Activated CD4-positive, alpha-beta T cell treated with anti-CD3 and anti-CD28 coated beads for 1 hour (primary cell): ENCODE results near the gene FBN1.

ENCODE experiments used
- DNase-seq: peaks from one replicate; pipeline ENCODE4 v3.0.0-alpha.2; 2020

FBN1 gene

DNA sequence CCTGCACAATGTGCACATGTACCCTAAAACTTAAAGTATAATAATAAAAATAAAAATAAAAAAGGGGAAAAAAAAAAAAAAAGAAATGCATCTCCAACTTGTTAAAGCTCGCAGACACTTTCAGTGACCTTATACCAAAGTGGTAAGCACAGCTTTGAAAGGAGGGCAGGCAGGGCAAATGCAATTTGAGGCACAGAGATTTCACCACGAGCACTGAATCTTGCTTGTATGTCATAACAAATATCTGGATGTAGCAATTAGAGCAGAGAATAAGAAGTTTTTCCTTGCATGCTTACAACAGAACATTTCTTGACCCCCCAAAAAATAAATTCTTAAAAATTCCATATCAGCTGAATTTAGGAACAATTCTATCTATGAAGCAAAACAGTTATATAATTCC lies 66.5 kb downstream of the FBN1 start:
- no peak for DNase-seq

DNA sequence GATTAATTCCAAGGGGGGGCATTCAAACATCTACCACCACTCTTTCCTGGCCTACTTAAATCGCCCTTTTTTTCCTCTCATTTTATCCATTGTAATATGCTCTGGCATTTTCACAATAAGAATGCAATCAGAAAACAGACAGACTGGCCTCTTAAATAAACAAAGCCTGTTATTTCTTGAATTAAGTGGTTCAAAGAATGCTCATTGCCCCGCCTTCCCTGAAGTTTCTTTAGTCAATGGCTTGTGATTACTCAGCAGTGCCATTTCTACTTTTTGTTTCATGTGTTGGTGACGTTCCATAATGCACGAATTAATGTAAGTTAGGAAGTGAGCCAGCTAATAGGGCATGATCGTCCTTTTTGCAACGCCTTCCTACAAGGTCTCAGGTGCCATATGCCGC lies 68.0 kb downstream of the FBN1 start:
- no peak for DNase-seq

DNA sequence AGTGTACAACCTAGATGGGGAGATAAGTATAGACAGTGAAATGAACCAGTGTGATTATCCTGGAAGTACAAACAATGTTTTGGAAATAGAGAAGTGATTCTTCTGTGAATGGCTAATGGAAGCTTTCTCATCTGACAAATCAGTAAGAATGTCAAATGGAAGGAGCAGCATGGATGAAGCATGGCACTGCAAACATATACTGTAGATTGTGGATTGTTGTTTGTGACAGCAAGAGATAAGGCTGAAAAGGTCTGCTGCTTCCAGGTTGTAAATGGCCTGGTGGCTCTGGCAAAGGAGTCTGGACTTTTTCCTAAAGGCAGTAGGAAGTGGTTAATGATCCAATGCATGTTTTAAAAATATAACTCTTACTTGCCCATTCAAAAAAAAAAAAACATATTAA lies 71.3 kb downstream of the FBN1 start:
- DNase-seq, result no peak

DNA sequence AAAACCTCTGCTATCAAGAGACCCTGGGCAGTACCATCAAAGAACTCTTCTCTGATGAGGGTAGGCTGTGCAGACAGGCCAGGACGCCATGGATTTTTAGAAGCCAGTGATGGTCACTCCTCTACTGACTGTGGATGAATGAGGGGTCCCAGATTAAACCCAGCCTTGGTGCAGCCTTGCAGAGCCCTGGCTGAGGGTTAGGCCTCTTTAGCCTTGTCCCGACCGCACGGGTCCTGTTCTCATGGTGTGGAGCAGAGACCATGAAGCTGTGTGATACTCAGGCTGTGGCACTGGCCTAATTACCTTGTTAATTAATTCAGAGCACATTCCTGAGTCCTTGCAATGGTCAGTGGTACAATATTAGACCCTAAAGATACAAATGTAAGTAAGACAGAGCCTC lies 71.7 kb downstream of the FBN1 start:
- no peak for DNase-seq

DNA sequence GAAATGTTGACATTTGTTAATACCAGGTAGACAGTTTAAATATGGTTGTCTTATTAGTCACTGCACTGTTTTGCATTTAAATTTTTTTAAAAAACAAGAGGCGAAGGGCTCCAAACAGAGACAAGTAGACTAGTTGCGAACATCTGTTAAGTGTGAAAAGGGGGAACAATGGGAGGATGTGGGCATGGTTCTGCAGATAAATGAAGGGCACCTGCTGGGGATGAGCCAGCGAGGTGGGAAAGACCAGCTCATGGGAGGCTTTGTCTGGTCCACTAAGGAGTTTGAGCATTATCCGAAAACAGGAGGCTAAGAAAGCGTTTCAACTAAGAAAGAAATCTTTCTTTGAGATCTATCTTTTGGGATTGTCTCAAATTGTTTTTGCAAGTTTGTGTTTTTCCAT lies 72.7 kb downstream of the FBN1 start:
- no peak for DNase-seq

DNA sequence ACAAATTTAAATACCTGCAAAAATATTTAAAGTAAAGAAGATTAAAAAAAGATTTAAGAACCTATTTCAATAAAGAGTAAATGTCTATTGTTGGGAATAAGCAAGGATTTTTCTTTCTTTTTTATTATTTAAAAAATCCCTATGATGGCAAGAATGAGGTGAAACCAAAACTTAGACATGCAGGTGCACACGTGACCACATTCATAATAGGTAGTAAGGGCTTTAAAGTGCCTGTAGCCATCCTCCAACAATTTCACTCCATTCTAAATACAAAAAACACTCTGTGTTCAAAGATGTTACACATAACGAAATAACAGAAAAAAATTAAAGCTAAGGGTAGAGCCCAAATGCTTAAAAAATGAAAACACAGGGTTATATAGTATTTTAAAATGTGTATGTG lies 74.0 kb downstream of the FBN1 start:
- DNase-seq, result no peak

DNA sequence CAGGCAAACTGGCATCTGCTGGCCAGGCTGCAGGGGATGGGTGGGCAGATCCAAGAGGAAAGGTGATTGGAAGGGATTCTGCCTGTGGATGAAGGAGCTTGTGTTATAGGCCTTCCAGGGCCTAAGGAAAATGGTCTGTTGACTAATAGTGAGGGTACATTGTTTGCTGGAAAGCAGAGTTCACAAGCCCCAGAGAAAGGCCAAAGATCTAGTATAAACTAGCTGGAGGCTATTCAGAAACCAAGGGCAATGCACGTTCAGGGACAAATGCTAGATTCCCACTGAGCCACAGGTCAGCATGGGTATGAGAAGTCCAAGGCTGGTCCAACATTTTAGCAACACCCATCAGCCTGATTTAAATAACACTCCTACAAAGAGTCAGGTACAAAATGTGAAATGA lies 74.7 kb downstream of the FBN1 start:
- no peak for DNase-seq

DNA sequence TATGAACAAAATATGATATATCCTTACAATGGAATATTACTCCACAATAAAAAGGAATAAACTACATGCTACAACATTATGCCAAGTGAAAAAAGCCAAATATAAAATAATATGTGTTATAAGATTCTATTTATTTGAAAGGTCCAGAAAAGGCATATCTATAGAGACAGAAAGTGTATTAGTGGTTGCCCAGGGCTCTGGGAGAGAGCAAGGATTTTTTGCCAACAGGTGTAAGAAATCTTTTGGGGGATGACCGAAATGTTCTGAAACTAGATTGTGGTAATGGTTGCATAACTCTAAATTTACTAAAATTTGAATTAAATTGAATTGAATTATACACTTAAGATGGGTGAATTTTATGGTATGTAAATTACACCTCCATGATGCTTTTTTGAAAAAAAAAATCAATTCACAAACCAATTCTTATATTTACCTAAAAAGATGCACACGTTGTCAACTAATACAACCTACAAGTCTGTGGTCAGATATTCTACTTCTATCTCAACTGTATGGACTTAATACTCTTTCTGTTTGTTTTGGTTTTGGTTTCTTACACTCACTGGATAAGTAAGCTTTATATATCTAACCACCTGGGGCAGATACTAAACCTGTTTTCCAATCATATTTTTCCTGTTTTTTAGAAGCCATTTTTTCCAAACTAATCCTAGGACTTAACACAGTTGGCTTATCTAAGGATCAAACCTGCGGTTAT lies 75.8 kb downstream of the FBN1 start:
- no peak for DNase-seq

DNA sequence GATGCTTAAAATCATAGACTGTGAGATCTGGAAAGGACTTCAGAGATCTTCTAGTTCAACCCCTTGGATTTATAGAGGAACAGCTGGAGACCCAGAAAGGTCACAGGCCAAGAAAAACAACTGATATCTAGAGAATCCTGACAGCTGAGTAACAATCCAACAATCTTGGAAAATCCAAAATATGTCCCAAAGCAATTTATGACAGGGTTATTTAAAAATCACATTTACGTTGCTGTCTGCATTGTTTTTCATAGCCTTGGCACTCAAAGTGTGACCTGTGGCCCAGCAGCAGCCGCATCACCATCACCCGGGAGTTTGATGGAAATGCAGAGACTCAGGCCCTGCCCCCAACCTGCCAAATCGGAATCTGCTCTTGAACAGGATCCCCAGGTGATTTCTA lies 78.8 kb downstream of the FBN1 start:
- no peak for DNase-seq

DNA sequence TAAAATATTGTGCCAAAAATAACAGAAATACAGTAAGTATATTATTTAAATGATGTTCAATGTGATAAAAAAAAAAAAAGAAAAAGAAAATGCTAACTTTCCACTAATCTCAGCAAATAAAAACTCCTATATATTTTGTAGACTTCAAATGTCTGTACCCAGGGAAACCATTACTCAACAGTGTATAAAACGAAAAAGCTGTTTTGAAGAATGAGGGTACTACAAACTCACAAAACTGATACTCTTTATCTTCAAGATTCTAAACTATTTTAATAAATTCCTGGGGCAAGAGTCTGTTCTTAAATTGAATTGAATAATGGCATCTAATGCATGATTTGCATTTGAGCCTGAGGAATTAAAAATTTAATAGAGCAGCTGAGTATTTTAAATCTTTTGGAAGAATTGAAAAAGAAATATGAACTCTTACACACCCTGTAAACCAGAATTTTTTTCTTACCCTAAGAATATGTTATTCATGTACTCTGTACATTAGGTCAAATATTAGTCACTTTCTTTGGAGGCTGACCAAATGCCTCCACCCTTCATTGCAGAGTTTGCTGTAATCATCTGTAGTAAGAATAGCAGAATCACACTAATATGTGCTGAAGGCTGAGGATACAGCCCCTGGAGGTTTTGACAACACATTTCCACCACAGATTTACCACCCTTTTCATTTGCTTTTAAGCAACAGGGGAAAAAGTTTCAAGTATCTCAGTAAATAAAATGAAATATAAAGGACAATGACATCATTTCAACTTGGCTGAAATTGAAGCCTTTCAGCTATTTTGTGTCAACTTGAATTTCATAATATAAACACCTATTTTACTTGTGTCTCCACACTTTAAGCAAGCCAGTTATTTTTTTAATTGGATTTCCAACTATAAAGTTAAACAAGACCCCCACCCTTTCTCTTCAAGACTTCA lies 79.7 kb downstream of the FBN1 start:
- no peak for DNase-seq

DNA sequence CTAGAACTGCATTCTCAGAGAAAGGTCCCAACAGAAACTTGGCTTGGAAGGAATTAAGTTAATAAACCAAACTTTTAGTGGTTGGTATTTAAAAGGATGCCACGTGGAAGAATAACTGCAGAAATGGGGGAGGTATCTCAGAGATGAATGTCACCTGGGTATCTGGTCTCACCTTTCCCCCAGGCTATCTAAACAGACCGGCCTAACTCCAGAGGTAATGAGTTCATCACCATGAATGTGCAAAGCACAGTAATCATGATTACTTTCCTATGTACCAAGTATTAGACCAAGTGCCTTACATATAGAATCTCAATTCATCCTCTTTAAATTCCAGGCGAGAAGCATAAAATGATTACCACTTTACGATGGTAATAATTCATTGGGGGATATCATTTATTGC lies 80.8 kb downstream of the FBN1 start:
- no peak for DNase-seq

DNA sequence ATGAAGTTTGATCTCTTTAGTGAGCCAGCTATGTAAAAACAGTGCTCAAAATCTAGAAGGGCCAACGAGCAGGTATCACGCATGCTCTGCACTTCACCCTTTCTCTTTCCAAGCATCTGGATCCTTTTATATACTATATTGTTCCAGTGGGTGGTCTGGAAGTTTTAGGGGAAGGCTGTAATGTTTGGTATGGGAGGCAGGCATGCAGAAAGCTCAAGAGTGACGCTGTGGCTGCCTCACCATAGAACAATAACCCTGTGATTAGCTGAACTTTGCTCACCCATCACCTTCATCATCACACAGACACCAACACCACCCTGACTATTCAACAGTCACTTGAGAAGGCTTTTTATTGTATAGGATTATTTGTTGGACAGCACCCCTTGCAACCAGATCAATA lies 81.6 kb downstream of the FBN1 start:
- no peak for DNase-seq

DNA sequence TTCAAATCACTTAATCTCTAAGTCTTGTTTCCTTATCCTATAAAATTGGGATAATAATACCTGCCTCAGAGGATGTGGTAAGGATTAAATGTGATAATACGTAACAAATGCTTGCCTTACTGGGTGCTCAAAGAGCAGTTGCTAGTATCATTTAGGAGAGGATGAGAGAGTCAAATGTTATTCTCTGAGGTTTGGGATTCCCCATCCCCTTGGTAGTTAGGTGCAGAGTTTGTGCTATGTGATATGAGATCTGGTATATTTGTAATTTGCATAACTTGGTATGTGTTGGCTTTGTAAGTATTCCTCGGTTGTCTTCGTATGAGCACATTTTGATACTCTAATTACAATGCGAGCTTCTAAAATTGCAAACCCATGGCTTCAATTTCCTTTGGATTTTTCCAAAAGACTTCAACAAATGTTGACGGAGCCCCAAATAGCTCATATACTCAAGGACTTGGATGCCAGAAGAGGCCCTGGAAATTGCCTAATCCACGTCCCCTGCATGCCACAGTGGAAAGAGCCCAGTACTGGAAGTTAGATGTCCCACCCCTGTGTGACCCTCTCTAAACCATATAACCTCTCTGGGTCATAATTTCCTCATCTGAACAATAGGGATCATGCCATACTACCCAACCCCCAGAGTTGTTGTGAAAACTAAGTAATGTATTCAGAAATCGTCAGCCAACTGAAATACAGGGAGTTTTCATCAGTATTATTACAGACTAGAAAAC lies 85.0 kb downstream of the FBN1 start:
- no peak for DNase-seq

DNA sequence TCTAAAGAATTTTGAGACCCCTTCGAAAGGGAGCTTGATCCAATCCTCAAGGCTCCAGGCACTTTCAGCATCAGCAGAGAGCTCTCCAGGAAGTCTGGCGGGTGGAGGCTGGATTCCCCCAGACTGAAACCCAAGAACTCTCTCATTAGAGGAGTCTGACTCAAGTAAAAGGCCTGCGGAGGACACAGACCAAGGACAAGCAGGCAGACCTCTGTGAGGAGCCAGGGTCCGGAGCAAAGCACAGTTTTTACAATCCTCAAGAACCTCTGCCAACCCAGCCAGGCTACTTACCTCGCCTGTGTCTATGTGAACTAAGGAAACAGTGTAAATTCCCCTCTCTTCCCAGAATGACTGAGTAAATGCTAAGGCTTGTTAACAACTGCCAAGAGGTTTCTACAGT lies 86.2 kb downstream of the FBN1 start:
- DNase-seq, result no peak

DNA sequence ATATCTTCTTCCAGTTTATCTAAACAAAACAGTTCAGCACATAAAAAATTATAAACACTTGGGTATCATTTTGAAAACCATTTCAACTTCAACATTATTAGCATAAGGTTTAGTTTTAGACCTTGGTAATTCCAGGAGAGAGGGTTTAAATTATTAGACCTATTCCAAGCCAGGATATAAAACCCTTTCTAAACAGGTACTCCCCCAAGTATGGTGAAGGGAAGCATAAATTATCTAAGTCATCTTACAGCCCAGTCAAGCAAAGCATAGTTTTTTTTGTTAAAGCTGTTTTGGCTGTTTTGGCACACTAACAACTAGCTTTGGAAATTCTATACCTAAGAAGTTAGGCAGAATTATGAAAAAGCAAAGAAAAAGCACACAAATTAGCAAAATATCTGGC lies 87.3 kb downstream of the FBN1 start:
- no peak for DNase-seq

DNA sequence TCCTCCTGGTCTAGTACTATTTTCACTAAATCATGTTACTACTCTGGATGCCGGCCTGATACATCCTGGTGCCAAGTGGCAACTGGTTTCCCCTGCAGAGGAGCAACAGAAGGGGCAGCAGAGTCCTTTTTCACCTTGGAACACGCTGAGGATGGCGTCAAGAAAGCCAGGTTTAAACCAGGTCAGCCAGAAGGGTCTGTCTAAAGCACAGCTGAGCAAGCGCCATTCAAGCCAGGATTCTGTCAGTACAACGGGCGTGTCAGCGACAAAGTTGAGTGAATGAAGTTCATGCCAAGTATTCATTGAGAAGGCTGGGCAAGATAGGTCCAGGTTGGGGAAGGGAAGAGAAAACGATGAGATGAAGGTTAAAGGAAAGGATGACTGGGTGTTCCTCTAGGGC lies 88.2 kb downstream of the FBN1 start:
- no peak for DNase-seq

DNA sequence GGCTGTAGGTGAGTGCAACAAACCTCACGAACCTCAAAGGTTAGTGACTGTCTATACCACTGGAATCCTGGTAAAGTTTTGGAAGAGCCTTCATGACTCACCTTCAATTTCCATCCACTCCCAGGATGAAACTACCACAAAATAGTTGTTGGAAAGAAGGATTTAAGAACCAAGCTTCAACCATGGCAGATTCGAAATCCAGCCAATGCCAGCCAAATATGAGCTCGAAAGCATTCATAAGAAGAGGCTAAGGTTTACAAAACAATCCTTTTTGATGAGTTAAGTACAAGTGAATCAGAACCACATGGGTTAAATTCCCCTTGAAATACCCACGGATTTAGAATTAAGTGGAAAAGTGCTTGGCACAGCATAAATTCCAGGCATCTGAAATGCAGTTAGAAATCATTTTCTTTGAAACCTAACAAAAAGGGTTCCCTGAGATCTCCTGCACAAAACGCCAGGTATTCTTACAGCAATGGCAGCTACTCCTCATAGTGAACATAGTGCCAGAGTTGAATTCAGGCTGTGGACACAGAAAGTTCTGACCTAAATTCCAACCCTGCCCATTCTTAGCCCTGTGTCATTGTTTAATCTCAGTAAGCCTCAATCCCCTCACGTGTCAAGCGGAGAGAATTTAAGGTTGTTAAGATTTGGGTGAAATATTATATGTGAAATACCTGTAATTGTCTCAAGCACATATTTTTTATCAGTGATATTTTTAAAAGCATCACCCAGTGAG lies 89.2 kb downstream of the FBN1 start:
- no peak for DNase-seq

DNA sequence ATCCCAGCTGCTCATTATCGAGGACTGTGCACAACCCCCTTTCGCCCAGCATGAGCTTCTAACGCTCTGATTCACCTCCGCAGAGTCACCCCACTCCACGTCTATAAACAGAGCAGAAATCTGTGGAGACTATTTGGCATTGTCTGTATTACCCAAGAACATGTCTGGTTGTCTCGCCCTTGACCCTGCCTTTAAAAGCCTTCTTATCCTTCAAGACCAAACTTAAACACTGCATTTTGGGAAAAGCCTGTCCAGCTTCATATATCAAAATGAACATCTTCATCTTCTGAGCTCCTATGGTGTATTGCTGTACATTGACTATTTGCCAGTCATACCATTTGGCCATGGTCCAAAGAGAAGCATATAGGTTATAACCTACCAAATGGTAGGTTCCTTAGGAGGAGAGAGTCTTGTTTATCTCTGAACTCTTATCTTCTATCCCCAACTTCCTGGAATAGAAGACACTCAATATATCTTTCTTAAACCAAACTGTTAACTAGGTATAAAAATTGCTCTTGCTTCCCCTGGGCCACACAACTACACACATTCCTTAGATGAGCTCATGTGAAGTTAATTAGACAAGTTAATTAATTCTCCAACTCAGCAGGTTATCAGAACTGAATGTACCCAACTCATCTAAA lies 90.1 kb downstream of the FBN1 start:
- no peak for DNase-seq

DNA sequence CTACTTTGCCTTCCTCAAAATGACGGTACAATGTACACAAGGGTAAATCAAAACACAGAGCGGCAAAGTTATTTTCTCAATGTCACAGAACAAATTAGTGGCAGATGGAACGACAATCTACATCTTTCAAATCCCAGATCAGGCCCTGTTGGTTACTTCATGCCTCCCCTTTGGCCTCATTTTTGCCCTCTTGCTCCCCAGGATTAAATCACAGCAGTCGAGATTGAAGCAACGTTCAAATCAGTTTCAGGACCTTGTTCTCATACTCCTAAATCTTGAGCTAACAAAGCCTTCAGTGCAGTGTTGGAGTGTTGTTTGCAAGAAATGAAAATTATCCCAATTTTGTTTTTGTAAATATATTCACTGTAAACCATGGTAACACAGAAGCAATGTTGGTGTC lies 91.4 kb downstream of the FBN1 start:
- no peak for DNase-seq

DNA sequence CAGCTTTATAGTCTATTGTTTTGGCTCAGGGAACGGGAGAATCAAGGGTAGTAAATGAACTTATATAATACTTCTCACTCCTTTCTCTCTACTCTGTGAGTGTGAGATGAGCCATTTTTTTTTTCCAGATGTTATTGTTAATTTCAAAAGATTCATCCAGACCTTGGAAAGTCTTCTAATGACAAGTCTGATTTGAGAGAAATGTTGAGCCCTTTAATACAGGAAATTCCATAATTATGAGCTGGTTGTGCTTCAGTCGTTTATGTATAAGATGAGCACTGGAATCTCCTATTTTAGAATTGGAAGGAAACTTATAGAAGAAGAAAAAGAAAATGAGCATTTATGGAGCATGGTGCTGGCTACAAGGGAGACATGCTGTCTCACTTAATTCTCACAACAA lies 92.0 kb downstream of the FBN1 start:
- DNase-seq, result no peak

DNA sequence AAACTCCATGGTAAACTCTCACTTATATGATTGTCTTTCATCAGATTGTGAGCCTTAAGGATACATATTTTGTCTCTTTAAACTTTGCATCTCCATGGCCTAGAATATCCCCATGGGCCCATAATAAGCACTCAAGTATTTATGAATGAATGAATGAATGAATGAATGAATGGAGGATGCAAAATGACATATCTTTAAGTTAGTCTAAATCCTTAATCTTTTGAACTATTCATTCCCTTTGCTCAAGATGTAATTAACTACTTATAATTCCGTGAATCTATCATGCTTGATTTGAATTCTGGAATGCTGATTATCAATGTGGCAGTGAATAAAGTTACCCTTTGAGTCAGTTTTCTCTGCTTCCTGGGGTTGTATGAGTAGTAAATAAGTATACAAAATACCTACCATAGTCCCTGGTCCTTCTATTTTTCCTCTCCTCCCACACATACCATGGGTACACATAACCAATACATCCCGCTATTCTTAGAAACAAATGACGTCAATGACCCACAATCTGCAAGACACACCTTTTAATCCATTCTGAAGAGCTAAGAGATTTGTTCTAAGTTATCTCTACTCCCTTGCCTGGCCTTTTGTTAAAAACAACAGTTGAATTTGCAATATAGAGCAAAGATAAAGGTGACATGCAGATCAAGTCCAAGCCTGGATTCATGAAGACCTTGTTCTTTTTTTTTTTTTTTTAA lies 94.5 kb downstream of the FBN1 start:
- DNase-seq, result no peak

DNA sequence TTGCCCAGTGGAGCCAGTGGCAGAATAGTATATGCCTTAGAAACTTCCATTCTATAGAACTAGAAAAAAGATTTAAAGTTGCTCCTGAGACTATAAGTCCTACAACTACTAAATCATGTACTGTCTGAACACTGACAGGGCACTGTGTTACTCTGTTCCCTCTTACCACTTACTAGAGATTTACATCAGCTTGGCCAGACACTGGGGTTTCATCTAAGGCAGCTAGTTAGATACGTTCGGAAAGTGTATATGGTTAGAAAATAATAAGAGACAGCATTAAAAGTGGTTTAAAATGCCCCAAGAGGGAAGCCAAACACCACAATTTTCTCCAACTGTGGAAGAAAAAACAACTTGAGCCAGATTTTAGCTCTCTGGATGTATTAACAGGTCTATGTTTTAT lies 97.1 kb downstream of the FBN1 start:
- DNase-seq, result no peak
